B cell (primary cell): ENCODE data around the gene PLA2G4C.

Experiments used
- CTCF ChIP-seq: fragments of 200-600 bp; IDR thresholded peaks from one replicate; pipeline ENCODE4 v1.8.0; 2022; ENCODE audit warnings: antibody characterized with exemption, mild to moderate bottlenecking
- EZH2 ChIP-seq: IDR thresholded peaks from 2 replicates; pipeline ENCODE4 v1.6.1; 2012; ENCODE audit warnings: borderline replicate concordance, low read depth, mild to moderate bottlenecking, moderate library complexity, low read length; ENCODE audit not compliant: insufficient read depth, poor library complexity, severe bottlenecking

- TF ChIP-seq CTCF (no peak), EZH2 (no peak)
Measured at GRCh38 chr19:48000846-48001245, 109.8 kb downstream of the PLA2G4C start.
